K562 (cell line): Measurements from ENCODE around the gene NKAPL. TPM values are rescaled to one million over a fixed set of nuclear protein-coding genes. Genes with fewer than 3 reads are reported as not detected.

Experiments
- ARNT ChIP-seq, 2 experiments: fragments of 450-650 bp; IDR thresholded peaks; 2 replicates each; pipeline ENCODE4 v1.6.1; 2016; ENCODE audit warnings: mild to moderate bottlenecking in 1 of 2
- FOS ChIP-seq: IDR thresholded peaks from 3 replicates; pipeline ENCODE4 v1.6.1; 2011; ENCODE audit not compliant: insufficient read length; ENCODE audit errors: extremely low read depth
- GABPA ChIP-seq: fragments of 200-800 bp; sonication (Bioruptor generic); conservative IDR thresholded peaks from 2 replicates; pipeline ENCODE4 v1.6.1; 2016; ENCODE audit warnings: low read depth, missing genetic modification characterization, missing compliant biosample characterization
- GTF2E2 ChIP-seq: fragments of 200-800 bp; sonication (Bioruptor generic); IDR thresholded peaks from 2 replicates; pipeline ENCODE4 v1.6.1; 2016; ENCODE audit warnings: missing genetic modification characterization, missing compliant biosample characterization
- KDM4B ChIP-seq, 2 experiments: fragments of 450-650 bp in 1 of 2; sonication (generic) in 1 of 2; IDR thresholded peaks; 2 replicates each; pipeline ENCODE4 v1.6.1; 2016 to 2017; ENCODE audit warnings: borderline replicate concordance in 2 of 2, antibody characterized with exemption in 1 of 2, low read depth in 1 of 2, mild to moderate bottlenecking in 1 of 2
- MYNN ChIP-seq, 2 experiments: sonication (generic); formaldehyde crosslinking in 1 of 2; IDR thresholded peaks; 2 replicates each; pipeline versions ENCODE4 v1.5.0 to v1.6.1; 2016 to 2020; ENCODE audit warnings: antibody characterized with exemption in 1 of 2, missing genetic modification reagents in 1 of 2
- NCOA6 ChIP-seq: fragments of 450-650 bp; IDR thresholded peaks from 2 replicates; pipeline ENCODE4 v1.6.1; 2017; ENCODE audit warnings: mild to moderate bottlenecking
- NR2C2 ChIP-seq, 2 experiments: fragments of 200-800 bp in 1 of 2; sonication (Bioruptor generic) in 1 of 2; sonication (generic) in 1 of 2; formaldehyde crosslinking in 1 of 2; IDR thresholded peaks; 2 replicates each; pipeline versions ENCODE4 v1.6.1 to v1.8.0; 2016 to 2022; ENCODE audit warnings: mild to moderate bottlenecking in 1 of 2, missing compliant biosample characterization in 1 of 2, missing genetic modification characterization in 1 of 2, missing genetic modification reagents in 1 of 2
- NR3C1 ChIP-seq: sonication (generic); formaldehyde crosslinking; IDR thresholded peaks from 2 replicates; pipeline ENCODE4 v1.8.1; 2022; ENCODE audit warnings: missing genetic modification reagents
- SAFB2 ChIP-seq: fragments of 200-400 bp; formaldehyde crosslinking; IDR thresholded peaks from 2 replicates; pipeline ENCODE4 v1.6.1; 2018; ENCODE audit warnings: borderline replicate concordance, low read length, low read depth, moderate library complexity; ENCODE audit not compliant: severe bottlenecking
- TBL1XR1 ChIP-seq, 2 experiments: IDR thresholded peaks; 2 replicates each; pipeline ENCODE4 v1.6.1; 2012; ENCODE audit warnings: improper control_type of control experiment in 2 of 2, low read length in 2 of 2, mild to moderate bottlenecking in 1 of 2
- TCF3 ChIP-seq: sonication (generic); formaldehyde crosslinking; IDR thresholded peaks from 2 replicates; pipeline ENCODE4 v1.4.0; 2020; ENCODE audit warnings: mild to moderate bottlenecking, missing genetic modification reagents
- U2AF1 ChIP-seq: fragments of 200-400 bp; formaldehyde crosslinking; optimal IDR thresholded peaks from 2 replicates; pipeline ENCODE3; 2017; ENCODE audit warnings: mild to moderate bottlenecking, low read depth, low read length, moderate library complexity
- YBX1 ChIP-seq: fragments of 450-650 bp; IDR thresholded peaks from 2 replicates; pipeline ENCODE4 v1.7.1; 2016; ENCODE audit warnings: mild to moderate bottlenecking
- ZNF57 ChIP-seq: fragments of 450-650 bp; formaldehyde crosslinking; IDR thresholded peaks from 2 replicates; pipeline ENCODE4 v1.4.0; 2020; ENCODE audit warnings: mild to moderate bottlenecking, moderate library complexity
- polyA plus RNA-seq, 8 experiments: library from polyadenylated mRNA; depleted of rRNA in 4 of 8; stranded (reverse) in 5 of 8; unstranded in 3 of 8; fragments of >200 nt; fragmentation: Nextera tagmentation in 2 of 8; fragmentation: Illumina TruSeq in 1 of 8; extraction: Ambion mirVana in 2 of 8; extraction: Trizol in 1 of 8; gene quantifications; 2 replicates each; pipeline versions ENCODE4 v1.2.1 to v1.2.3, GENCODE V29; 2011 to 2014; ENCODE audit warnings: inconsistent platforms in 1 of 8, missing spikeins in 1 of 8
- total RNA-seq, 7 experiments: library from RNA; depleted of rRNA in 6 of 7; stranded (reverse); fragments of >200 nt in 6 of 7; fragmentation: Illumina TruSeq in 2 of 7; extraction: Trizol in 2 of 7; gene quantifications; 2 replicates each; pipeline versions ENCODE4 v1.2.1 to v1.2.3, GENCODE V29; 2011 to 2021; ENCODE audit warnings: low replicate concordance in 1 of 7
- TF ChIP-seq, protein P1 (sequence below): fragments of 250-450 bp; sonication (Bioruptor Pico); IDR thresholded peaks from 2 replicates; pipeline ENCODE4 v1.5.0; 2021; ENCODE audit warnings: mild to moderate bottlenecking, moderate library complexity
- TF ChIP-seq, protein P2 (sequence below): sonication (generic); formaldehyde crosslinking; IDR thresholded peaks from 2 replicates; pipeline ENCODE4 v1.8.1; 2023; ENCODE audit warnings: mild to moderate bottlenecking, missing genetic modification reagents
- TF ChIP-seq, protein P3 (sequence below): fragments of 450-650 bp; formaldehyde crosslinking; IDR thresholded peaks from 2 replicates; pipeline ENCODE4 v1.4.0; 2020; ENCODE audit warnings: mild to moderate bottlenecking, moderate library complexity
- TF ChIP-seq, protein P4 (sequence below): fragments of 450-650 bp; conservative IDR thresholded peaks from 2 replicates; pipeline ENCODE4 v1.6.1; 2016; ENCODE audit warnings: missing genetic modification characterization, low read depth, mild to moderate bottlenecking, control low read depth, missing compliant biosample characterization

Gene NKAPL
- total and polyA plus RNA-seq, 9 of the 15 experiments (the other 6 are each of a cell fraction or from before 2014, with no cell fraction given) = not detected

DNA sequence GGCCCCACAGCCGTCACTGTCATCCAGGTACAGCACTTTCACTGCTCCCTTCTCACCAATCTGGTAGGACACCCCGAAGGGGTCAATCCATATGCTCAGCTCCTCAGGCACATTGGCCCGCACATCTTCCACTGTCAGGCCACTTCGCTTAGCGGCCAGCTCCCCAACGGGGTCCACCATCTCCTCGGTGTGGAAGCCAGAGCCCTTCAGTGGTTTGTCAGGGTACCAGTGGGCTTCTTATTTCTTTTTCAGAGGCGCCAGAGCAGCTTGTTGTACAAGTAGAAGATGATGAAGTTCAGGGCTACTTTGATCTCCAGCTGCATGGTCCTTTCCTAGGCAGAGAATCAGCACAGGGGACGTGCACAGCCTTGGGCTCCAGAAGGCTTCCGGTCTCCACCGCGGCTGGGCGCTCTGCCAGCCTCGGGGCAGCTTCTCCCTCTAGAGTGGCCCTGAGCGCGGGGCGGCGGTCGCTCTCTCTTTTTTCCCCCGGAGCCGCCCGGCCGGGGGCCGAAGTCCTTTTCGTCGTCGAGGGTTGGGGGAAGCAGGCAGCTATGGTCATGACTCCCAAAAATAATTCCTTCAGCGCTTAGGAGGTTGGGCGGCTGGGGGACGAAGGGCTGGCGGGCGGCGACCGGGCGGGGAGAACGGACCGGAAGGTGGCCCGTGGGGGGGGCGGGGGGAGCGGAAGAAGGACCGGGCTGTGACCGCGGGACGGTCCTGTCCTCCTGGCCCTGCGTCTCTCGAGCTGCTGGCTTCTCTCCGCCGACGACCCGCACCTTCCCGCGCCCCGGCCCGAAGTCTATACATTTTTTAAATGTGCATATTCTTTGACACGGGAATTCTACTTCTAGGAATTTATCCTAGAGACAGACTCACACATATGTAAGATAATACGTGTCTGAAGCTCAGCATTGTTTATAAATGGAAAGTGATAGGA lies 40.5 kb upstream of the NKAPL start (continued):
- TF ChIP-seq, protein P1, sequence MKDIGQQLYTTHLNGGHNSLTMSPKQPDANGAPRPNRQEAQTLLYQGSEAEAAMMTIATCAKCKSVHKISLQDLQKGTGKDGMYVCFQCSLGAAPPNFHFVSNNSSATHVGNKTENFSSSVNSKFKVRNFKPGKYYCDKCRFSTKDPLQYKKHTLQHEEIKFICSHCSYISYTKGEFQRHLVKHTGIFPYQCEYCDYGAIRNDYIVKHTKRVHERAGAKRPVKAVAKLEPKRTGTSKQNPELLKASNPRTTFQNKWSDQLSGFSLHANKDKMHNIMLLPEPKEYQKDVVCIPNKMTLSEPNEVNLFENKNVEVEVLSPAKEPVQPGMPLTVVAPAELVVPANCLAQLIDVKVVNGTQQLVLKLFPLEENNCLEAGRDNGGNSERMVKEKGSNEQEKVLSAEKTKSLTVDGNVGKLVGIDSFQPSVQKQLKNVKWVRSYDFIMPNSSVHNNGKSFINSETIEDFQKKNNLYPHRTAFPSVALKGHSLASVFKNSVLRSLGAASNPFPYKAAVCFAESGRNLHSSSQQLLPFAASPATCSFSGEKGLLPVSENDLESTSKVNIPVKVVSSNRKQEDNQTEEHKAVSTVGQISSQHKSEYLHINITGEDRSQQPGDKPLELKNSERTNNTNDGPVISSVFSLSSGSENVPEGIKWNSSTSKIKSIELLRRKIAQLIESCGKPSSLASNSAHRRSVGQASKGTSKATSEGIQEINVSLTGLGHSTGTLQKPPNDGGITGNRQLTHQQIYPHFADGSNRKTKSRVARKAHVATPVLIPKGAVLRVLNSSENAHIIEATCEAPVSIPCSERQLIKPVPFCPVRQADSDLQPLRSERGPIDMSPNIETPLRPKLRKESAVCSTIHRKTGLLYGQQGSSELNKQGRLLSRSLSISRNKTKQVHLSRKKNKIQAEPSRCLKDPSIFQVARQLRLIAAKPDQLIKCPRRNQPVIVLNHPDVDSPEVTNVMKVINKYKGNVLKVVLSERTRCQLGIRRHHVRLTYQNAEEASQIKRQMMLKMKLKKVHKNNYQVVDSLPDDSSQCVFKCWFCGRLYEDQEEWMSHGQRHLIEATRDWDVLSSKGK (CRISPR knock-in tag) = no peak
- peak in 1 of 2 experiments; percentile 100; a peak in 2 of 4 replicates for TF ChIP-seq KDM4B (IDR thresholded peaks at IDR 0.05; ENCODE audit: borderline replicate concordance in 2 of 2, low read depth in 1 of 2)
- TF ChIP-seq U2AF1 = no peak
- TF ChIP-seq TBL1XR1 (IDR thresholded peaks at IDR 0.05; ENCODE audit: low read length in 2 of 2) = no peak; a peak in 1 of 4 replicates
- TF ChIP-seq SAFB2 = no peak
- TF ChIP-seq GTF2E2 (tag) = peak; percentile 95
- TF ChIP-seq, protein P2, sequence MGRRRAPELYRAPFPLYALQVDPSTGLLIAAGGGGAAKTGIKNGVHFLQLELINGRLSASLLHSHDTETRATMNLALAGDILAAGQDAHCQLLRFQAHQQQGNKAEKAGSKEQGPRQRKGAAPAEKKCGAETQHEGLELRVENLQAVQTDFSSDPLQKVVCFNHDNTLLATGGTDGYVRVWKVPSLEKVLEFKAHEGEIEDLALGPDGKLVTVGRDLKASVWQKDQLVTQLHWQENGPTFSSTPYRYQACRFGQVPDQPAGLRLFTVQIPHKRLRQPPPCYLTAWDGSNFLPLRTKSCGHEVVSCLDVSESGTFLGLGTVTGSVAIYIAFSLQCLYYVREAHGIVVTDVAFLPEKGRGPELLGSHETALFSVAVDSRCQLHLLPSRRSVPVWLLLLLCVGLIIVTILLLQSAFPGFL (CRISPR knock-in tag) = no peak
- peak; percentile 51; the same call in 1 of the 2 replicates for TF ChIP-seq MYNN (IDR thresholded peaks at IDR 0.05)
- TF ChIP-seq MYNN (CRISPR knock-in tag; IDR thresholded peaks at IDR 0.05) = no peak
- no peak for TF ChIP-seq ZNF57 (CRISPR knock-in tag)
- no peak for TF ChIP-seq YBX1
- TF ChIP-seq, protein P3, sequence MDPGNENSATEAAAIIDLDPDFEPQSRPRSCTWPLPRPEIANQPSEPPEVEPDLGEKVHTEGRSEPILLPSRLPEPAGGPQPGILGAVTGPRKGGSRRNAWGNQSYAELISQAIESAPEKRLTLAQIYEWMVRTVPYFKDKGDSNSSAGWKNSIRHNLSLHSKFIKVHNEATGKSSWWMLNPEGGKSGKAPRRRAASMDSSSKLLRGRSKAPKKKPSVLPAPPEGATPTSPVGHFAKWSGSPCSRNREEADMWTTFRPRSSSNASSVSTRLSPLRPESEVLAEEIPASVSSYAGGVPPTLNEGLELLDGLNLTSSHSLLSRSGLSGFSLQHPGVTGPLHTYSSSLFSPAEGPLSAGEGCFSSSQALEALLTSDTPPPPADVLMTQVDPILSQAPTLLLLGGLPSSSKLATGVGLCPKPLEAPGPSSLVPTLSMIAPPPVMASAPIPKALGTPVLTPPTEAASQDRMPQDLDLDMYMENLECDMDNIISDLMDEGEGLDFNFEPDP (CRISPR knock-in tag) = no peak
- TF ChIP-seq NR3C1 (CRISPR knock-in tag) = no peak
- TF ChIP-seq NCOA6 = no peak
- TF ChIP-seq TCF3 = no peak
- no peak for TF ChIP-seq NR2C2 (CRISPR knock-in tag; IDR thresholded peaks at IDR 0.05)
- peak; percentile 74; the same call in 1 of the 2 replicates for TF ChIP-seq NR2C2 (tag; IDR thresholded peaks at IDR 0.05)
- no peak for TF ChIP-seq FOS
- TF ChIP-seq, protein P4, sequence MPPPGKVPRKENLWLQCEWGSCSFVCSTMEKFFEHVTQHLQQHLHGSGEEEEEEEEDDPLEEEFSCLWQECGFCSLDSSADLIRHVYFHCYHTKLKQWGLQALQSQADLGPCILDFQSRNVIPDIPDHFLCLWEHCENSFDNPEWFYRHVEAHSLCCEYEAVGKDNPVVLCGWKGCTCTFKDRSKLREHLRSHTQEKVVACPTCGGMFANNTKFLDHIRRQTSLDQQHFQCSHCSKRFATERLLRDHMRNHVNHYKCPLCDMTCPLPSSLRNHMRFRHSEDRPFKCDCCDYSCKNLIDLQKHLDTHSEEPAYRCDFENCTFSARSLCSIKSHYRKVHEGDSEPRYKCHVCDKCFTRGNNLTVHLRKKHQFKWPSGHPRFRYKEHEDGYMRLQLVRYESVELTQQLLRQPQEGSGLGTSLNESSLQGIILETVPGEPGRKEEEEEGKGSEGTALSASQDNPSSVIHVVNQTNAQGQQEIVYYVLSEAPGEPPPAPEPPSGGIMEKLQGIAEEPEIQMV = no peak
- peak; percentile 99 for TF ChIP-seq GABPA
- TF ChIP-seq ARNT (IDR thresholded peaks at IDR 0.05) = peak in 1 of 2 experiments; percentile 71; a peak in 1 of 4 replicates
